ENCODE results near the gene NPHP1. TPM values are rescaled to one million over a fixed set of nuclear protein-coding genes. Genes with fewer than 3 reads are reported as not detected.
"Not testable (repeated sequence)": the region's sequence is repeated elsewhere in the genome, so short reads cannot be mapped to it uniquely, and the experiment has no call there.

The NPHP1 gene
- total RNA-seq, 1 experiment from 2014 or later, result 1.9 TPM

DNA sequence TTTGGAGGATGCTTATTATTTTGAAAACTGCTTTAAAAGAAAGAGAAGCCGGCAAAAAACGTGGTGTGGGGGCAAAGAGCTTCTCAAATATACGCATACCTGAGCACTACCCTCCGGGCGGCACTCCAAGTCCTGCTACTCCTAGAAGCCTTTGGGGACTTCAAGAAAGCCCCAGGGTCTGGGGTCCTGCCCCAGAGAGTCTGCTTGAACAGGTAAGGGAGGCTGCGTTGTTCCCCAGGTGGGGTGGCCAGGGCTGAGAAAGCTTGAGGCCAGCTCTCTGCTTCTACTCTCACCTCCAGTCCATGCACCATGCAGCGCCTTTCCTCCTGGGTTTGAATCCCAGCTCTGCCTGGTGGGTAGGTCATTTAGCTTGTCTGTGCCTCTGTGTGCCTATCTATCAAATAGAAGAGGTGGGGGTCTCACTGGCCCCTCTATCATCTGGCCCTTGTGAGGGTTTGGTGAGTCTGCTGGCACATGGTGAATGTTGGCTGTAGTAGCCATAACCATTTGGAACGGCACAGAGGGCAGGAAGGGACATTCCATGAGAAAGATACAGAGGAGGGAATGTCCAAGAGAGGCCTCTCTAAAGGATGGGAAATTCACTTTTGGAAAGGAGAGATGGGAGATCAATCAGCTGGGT, 108.7 kb downstream of the NPHP1 start:
- Histone ChIP-seq H3K27me3 (ENCODE audit: control insufficient read depth, insufficient read depth, low read length) (no peaks in the 10 kb centered on the region; the same call in 1 of the 2 replicates), H3K4me3 (ENCODE audit: insufficient read depth, low read depth, low read length) (no peak overlapping the region), H3K36me3 (replicated peaks; ENCODE audit: control insufficient read depth, insufficient read depth, low read length) (no peaks in the 10 kb centered on the region)
- no peak for DNase-seq

DNA sequence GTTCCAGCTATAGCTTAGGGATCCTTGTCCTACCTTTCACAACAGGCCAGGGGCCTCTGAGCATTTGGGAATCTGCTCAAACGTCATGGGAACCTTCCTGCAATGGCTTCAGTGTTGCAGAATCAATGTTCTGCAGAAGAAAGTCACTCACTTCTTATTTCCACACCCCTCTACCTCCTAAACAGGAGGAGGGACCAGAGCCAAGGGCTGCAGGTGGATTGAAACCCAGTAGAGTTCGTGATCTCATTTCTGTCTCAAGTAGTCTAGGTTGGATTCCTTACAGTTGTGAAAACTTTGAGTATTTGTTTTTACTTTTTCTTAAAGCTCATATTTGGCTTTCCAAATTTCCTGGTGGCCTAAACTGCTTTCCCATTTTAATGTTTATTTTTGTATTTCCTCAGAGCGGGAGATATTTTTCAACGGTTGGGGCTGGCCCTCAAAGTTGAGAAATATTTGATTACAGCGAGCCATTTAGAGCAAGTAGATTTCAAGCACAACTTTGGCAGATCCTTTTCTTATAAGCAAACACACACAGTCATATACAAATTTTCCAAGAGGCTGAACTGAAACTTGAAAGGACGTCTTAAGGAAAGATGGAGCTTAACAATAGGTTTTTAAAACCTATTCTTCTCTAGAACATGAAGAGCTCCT, 109.8 kb downstream of the NPHP1 start:
- not testable (repeated sequence) for H3K27me3 ChIP-seq (ENCODE audit: control insufficient read depth, insufficient read depth, low read length); DNase-seq; H3K36me3 ChIP-seq (replicated peaks; ENCODE audit: control insufficient read depth, insufficient read depth, low read length); H3K4me3 ChIP-seq (ENCODE audit: insufficient read depth, low read depth, low read length)

DNA sequence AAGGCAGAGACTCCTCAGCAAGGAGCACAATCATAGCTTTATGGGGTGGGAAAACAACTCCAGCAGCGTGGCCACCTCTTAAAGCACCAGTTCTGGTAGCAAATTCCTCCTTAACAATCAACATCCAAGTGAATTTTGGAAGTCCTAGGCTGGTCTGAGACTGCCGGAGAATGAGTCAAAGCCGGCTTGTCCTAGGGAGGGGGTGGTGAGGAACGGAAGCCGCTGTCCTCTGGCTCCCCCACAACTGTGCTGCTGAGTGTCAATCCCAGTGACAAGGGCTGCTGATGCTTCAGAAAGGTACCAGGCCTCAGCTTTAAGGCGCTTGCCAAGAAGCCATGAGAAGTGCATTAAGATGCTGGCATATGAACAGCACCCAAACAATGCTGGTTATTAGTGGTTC, 110.9 kb downstream of the NPHP1 start:
- not testable (repeated sequence) for H3K36me3 ChIP-seq (replicated peaks; ENCODE audit: control insufficient read depth, insufficient read depth, low read length); DNase-seq; H3K27me3 ChIP-seq (ENCODE audit: control insufficient read depth, insufficient read depth, low read length); H3K4me3 ChIP-seq (ENCODE audit: insufficient read depth, low read depth, low read length)

DNA sequence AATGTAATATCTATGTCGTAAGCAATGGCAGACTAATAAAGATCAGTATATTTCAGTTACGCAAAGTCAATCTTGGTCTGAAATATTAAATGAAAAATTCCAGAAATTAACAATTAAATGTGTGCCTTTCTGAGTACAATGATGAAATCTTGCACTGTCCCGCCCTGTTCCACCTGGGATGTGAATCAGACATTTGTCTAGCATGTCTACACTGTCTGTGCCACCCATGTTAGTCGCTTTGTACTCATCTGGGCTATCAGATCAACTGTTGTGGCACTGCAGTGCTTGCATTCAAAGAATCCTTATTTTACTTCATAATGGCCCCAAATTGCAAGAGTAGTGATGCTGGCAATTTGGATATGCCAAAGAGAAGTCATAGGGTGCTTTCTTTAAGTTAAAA, 114.6 kb downstream of the NPHP1 start:
- H3K4me3 ChIP-seq (ENCODE audit: insufficient read depth, low read depth, low read length); DNase-seq; H3K27me3 ChIP-seq (ENCODE audit: control insufficient read depth, insufficient read depth, low read length); H3K36me3 ChIP-seq (replicated peaks; ENCODE audit: control insufficient read depth, insufficient read depth, low read length): not testable (repeated sequence)

DNA sequence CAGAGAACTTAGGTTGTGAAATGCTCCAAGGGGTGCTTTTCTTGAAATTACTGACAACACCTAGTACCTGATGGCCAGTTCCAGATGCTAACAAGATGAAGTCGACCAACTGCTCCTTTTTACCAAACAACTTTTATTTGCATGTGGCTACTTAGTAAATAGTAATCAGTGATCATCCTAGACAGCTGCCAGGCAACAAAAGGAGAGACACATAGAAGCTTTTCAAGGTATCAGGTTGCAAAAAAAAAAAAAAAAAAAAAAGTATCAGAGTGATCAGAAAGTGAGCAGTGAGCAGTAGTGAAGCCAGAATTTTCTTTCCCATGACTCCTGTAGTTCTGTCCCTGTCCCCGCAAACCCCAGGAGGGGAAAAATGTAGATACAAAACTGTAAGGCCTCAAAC, 121.1 kb downstream of the NPHP1 start:
- DNase-seq; H3K4me3 ChIP-seq (ENCODE audit: insufficient read depth, low read depth, low read length); H3K36me3 ChIP-seq (replicated peaks; ENCODE audit: control insufficient read depth, insufficient read depth, low read length); H3K27me3 ChIP-seq (ENCODE audit: control insufficient read depth, insufficient read depth, low read length): not testable (repeated sequence)

DNA sequence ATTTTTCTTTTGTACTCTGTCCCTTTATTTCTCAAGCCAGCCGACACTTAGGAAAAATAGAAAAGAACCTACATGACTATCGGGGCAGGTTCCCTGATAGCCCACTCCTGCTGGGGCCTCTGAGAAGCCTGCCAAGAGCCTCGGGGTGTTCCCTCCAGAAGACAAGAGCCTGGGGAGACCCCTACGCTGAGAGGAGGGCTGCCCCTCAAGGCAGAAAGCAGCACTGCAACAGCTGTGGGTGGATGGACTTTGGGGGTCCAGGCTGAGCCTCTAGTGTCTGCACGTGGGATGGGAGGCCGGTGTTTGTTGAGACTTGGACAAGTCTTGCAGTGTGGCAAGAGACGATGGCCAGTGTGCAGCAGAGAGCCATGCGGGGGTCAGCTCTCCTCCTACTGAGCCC, 121.7 kb downstream of the NPHP1 start:
- H3K27me3 ChIP-seq (ENCODE audit: control insufficient read depth, insufficient read depth, low read length); H3K36me3 ChIP-seq (replicated peaks; ENCODE audit: control insufficient read depth, insufficient read depth, low read length); H3K4me3 ChIP-seq (ENCODE audit: insufficient read depth, low read depth, low read length); DNase-seq: not testable (repeated sequence)

DNA sequence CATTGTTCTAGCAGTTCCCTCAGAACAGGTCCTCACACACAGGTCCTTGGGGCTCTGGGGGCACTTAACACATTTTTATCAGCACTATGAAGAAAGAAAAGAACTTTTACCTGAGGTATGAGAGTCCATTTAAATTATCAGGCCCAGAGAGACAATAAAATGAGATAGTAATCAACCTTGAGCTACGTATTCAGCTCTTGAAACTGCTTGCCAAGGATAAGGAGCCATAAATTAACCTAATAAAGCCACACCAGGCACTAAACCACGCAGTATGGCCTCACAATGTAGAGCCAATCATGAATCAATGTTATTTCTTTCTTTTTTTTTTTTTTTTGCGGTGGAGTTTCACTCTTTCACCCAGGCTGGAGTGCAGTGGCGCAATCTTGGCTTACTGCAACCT, 126.7 kb downstream of the NPHP1 start:
- H3K4me3 ChIP-seq (ENCODE audit: insufficient read depth, low read depth, low read length); H3K36me3 ChIP-seq (replicated peaks; ENCODE audit: control insufficient read depth, insufficient read depth, low read length); H3K27me3 ChIP-seq (ENCODE audit: control insufficient read depth, insufficient read depth, low read length); DNase-seq: not testable (repeated sequence)

DNA sequence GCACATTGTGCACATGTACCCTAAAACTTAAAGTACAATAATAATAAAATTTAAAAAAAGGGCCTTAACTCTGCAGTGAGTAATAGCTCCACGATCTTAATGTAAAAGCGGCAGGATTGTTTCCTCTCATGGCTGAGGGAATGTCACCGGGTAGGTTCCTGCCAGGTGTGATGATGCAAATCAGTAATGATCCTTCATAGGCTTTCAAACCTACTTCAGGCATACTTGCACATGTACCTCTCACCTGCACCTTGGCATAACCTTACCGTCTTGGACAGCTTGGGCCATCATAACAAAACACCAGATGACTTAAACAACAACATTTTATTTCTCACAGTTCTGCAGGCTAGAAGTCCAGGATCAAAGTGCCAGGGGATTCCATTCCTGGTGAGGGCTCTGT, 128.9 kb downstream of the NPHP1 start:
- DNase-seq, result not testable (repeated sequence)

More for the DNA sequence above, 128.9 kb downstream of the NPHP1 start:
- H3K4me3 ChIP-seq (ENCODE audit: insufficient read depth, low read depth, low read length); H3K36me3 ChIP-seq (replicated peaks; ENCODE audit: control insufficient read depth, insufficient read depth, low read length); H3K27me3 ChIP-seq (ENCODE audit: control insufficient read depth, insufficient read depth, low read length): not testable (repeated sequence)

Other genes starting within 250 kb of the NPHP1 start
- gene MALL, start 89.2 kb downstream of the NPHP1 start, total RNA-seq (2014; rRNA removed; shearing (Covaris generic)), result 5.1 and 9.2 TPM in 2 replicates
- 99.7 and 126 TPM in 2 replicates for gene MTLN, start 7.5 kb upstream of the NPHP1 start, total RNA-seq (2014; rRNA removed; shearing (Covaris generic))

All from H7 (cell line).